Measurements from ENCODE around the gene SEMA3F. TPM values are rescaled to one million over a fixed set of nuclear protein-coding genes. Genes with fewer than 3 reads are reported as not detected.
A peak's percentile ranks its signal among the peaks of the same experiment; 100 is the strongest.

SEMA3F gene
- total RNA-seq = 10 to 100 TPM; 10.5 to 33.1 (median 12.9) TPM

DNA sequence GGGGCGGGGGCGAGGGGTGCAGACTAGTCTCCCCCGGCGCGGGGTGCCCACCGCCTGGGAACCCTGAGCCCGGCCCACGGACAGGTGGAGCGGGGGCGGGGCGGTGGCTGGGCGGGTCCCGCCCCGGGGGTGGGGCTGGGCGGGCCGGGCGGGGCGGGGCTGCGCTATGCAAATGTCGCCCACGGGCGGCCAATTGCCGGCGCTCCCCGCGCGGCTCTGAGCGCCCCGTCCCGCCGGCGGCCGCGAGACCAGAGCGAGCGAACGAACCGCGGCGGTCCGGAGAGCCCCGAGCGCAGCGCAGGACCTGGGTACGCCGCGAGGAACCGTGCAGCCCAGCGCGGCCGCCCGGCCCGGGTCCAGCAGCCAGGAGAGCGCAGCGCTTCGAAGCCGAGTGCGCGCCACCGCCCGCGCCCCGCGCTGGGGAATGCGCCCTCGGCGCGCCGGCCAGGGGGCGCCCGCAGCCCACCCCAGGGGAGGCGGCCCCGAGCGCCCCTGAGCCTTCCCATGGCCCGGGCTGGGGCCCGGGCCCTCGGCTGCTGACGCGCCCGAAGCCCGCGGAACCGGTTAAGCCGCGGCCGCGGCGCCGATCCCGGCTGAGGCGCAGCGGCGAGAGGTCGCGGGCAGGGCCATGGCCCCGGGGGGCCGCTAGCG lies at the start of gene SEMA3F:
Gene SEMA3F, plus strand, starts transcription at position 485 of the 651 bp plus-strand sequence. CDS start 4,299 bp downstream, outside the sequence.
- no peaks in the 10 kb centered on the region for H3K9me3 ChIP-seq
- H3K36me3 ChIP-seq = no peaks in the 10 kb centered on the region
- DNase-seq = peak; percentile 48 to 60
- H3K27me3 ChIP-seq = no peaks in the 10 kb centered on the region
- intact Hi-C loops (cut with DNase I; ENCODE audit: low total_unique reads) = no loop called here
- H3K27ac ChIP-seq = peak within 1 kb of the TSS; percentile 81 to 84
- peaks cover 0 to 19% of the 10 kb centered on the region in 2 donors for H3K4me1 ChIP-seq
- H3K4me3 ChIP-seq = peak within 1 kb of the TSS; percentile 36 to 47
- TF ChIP-seq POLR2A (IDR thresholded peaks at IDR 0.05) = peak; percentile 72 to 77
- TF ChIP-seq, protein P1, sequence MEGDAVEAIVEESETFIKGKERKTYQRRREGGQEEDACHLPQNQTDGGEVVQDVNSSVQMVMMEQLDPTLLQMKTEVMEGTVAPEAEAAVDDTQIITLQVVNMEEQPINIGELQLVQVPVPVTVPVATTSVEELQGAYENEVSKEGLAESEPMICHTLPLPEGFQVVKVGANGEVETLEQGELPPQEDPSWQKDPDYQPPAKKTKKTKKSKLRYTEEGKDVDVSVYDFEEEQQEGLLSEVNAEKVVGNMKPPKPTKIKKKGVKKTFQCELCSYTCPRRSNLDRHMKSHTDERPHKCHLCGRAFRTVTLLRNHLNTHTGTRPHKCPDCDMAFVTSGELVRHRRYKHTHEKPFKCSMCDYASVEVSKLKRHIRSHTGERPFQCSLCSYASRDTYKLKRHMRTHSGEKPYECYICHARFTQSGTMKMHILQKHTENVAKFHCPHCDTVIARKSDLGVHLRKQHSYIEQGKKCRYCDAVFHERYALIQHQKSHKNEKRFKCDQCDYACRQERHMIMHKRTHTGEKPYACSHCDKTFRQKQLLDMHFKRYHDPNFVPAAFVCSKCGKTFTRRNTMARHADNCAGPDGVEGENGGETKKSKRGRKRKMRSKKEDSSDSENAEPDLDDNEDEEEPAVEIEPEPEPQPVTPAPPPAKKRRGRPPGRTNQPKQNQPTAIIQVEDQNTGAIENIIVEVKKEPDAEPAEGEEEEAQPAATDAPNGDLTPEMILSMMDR (IDR thresholded peaks at IDR 0.05) = peak in 3 of 4 experiments; percentile 37 to 58 (median 53)

DNA sequence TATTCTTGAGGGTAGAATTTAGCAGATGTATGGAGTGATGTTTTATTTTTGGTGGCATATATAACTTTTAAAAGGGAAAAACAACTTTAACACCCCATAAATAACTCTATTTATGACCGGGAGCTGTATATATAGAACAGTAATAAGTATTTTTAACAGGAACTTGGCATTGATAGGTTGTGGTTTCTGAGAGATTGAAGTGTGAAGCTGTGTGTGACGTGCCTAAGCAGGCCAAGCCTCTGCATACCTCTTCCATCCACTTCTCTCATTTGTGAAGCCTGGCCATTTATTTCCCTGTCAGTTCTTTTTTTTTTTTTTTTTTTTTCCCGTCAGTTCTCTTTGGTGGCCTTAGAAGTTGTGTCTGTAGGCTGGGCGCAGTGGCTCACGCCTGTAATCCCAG lies 43.4 kb upstream of the SEMA3F start:
- intact Hi-C loops (cut with DNase I; ENCODE audit: low total_unique reads) = no loop called here
- Histone ChIP-seq H3K4me3 (no peak overlapping the region), H3K27ac (no peak overlapping the region), H3K36me3 (no peaks in the 10 kb centered on the region), H3K4me1 (no peaks in the 10 kb centered on the region), H3K27me3 (no peaks in the 10 kb centered on the region), H3K9me3 (no peaks in the 10 kb centered on the region)
- DNase-seq = no peak
- no peak for TF ChIP-seq POLR2A (IDR thresholded peaks at IDR 0.05)
- TF ChIP-seq, protein P1 (IDR thresholded peaks at IDR 0.05) = no peak

DNA sequence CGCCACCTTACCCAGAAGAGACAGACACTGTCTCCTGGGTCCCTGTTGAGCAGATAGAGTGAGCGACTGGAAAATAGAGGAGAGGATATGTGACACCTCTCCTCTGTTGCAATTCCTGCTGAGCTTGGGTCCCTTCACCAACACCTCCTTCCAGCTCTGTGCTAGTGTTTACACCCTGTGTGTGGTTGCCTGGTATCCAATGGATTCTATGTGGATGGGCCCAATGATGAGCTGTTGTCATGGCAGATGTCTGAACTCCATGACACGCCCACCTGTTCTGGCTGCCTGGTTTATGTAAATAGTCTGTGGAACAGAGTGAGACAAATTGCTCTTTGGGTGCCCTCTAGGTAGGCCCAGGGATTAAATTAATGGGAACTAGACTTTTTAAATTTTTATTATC lies 42.7 kb upstream of the SEMA3F start:
- Histone ChIP-seq H3K9me3 (no peaks in the 10 kb centered on the region), H3K4me1 (no peaks in the 10 kb centered on the region), H3K36me3 (no peaks in the 10 kb centered on the region), H3K27ac (no peak overlapping the region), H3K27me3 (no peaks in the 10 kb centered on the region), H3K4me3 (no peak overlapping the region)
- no peak for TF ChIP-seq POLR2A (IDR thresholded peaks at IDR 0.05)
- TF ChIP-seq, protein P1 (IDR thresholded peaks at IDR 0.05) = no peak
- intact Hi-C loops (cut with DNase I; ENCODE audit: low total_unique reads) = no loop called here
- DNase-seq = no peak

DNA sequence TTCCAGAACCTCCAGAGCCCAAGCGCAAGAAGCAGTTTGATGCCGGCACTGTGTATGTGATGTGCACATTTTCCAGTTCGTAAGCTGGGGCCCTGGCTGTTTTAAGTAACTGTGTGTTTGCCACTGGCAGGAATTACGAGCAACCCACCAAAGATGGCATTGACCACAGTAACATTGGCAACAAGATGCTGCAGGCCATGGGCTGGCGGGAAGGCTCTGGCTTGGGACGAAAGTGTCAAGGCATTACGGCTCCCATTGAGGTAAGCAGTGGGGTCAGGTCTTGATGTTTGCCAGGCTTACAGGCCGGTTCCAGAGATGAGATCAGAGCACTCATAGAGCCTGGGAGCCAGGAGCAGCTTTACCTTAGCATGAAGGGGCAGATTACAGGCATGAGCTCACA lies 38.0 kb upstream of the SEMA3F start:
- Histone ChIP-seq H3K9me3 (no peaks in the 10 kb centered on the region), H3K4me3 (no peak overlapping the region), H3K4me1 (peaks cover 0 to 3% of the 10 kb centered on the region in 2 donors), H3K36me3 (no peaks in the 10 kb centered on the region), H3K27me3 (no peaks in the 10 kb centered on the region), H3K27ac (no peak overlapping the region)
- DNase-seq = no peak
- TF ChIP-seq POLR2A (IDR thresholded peaks at IDR 0.05) = no peak
- TF ChIP-seq, protein P1 (IDR thresholded peaks at IDR 0.05) = no peak
- intact Hi-C loops (cut with DNase I; ENCODE audit: low total_unique reads) = no loop called here

DNA sequence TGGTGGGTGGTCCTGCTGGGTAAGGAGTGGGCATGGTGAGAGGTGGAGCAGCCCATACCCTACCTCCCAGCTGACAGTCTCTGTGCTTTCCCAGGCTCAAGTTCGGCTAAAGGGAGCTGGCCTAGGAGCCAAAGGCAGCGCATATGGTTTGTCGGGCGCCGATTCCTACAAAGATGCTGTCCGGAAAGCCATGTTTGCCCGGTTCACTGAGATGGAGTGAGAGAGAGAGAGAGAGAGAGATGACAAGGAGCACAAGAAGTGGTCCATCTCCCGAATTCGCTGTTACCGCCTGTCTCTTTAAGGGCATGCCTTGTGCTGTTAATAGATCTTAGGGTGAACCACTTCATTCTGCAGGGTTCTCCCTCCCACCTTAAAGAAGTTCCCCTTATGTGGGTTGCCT lies 36.9 kb upstream of the SEMA3F start:
- intact Hi-C loops (cut with DNase I; ENCODE audit: low total_unique reads) = no loop called here
- H3K4me1 ChIP-seq = peaks cover 0 to 3% of the 10 kb centered on the region in 2 donors
- H3K9me3 ChIP-seq = no peaks in the 10 kb centered on the region
- DNase-seq = no peak
- no peaks in the 10 kb centered on the region for H3K36me3 ChIP-seq
- no peaks in the 10 kb centered on the region for H3K27me3 ChIP-seq
- H3K4me3 ChIP-seq = no peak overlapping the region
- TF ChIP-seq, protein P1 (IDR thresholded peaks at IDR 0.05) = no peak
- no peak for TF ChIP-seq POLR2A (IDR thresholded peaks at IDR 0.05)
- H3K27ac ChIP-seq = no peak overlapping the region
